SK-N-SH (cell line): ENCODE measurements around the gene ZNF429. TPM values are rescaled to one million over a fixed set of nuclear protein-coding genes. Genes with fewer than 3 reads are reported as not detected.

ENCODE experiments used
- CTCF ChIA-PET: fragments of 300-600, 350-600 bp; formaldehyde crosslinking; extraction: SDS; loops from one replicate; lab custom pipeline; 2021; lab: Yijun Ruan, JAX
- POLR2A ChIA-PET: fragments of 350-600 bp; sonication (Branson Sonifier 250); formaldehyde crosslinking; extraction: SDS; loops from one replicate; lab custom pipeline; 2020; ENCODE audit warnings: antibody characterized with exemption, inconsistent platforms; lab: Yijun Ruan, JAX
- DNase-seq: peaks from one replicate; pipeline ENCODE4 v3.0.0; 2012
- H2AFZ ChIP-seq: fragments of 200-600 bp; sonication (generic); 2 replicates; pipeline ENCODE4 v1.8.1; 2016; ENCODE audit warnings: antibody characterized with exemption, mild to moderate bottlenecking, low read depth
- H3F3A ChIP-seq: fragments of 200-600 bp; sonication (generic); replicated peaks from 2 replicates; pipeline ENCODE3; 2016; ENCODE audit warnings: antibody characterized with exemption, mild to moderate bottlenecking; ENCODE audit not compliant: insufficient read depth
- H3K27ac ChIP-seq, 2 experiments: fragments of 200-500 bp in 1 of 2; fragments of 200-600 bp in 1 of 2; sonication (Bioruptor generic) in 1 of 2; sonication (generic), shearing (Covaris generic) in 1 of 2; 2 replicates each; pipeline versions ENCODE4 v1.5.1 to v1.6.1; 2014 to 2016; ENCODE audit warnings: low read depth in 2 of 2, inconsistent platforms in 1 of 2, low read length in 1 of 2, mild to moderate bottlenecking in 1 of 2, mixed read lengths in 1 of 2
- H3K27me3 ChIP-seq: fragments of 200-600 bp; sonication (generic), shearing (Covaris generic); 2 replicates; pipeline ENCODE4 v1.6.1; 2016; ENCODE audit warnings: mixed run types; ENCODE audit not compliant: insufficient read depth
- H3K36me3 ChIP-seq, 2 experiments: fragments of 200-500 bp in 1 of 2; fragments of 200-600 bp in 1 of 2; sonication (Bioruptor generic) in 1 of 2; sonication (generic) in 1 of 2; replicated peaks in 1 of 2; 2 replicates each; pipeline versions ENCODE3 to v1.5.1; 2014 to 2016; ENCODE audit warnings: low read length in 1 of 2, mild to moderate bottlenecking in 1 of 2; ENCODE audit not compliant: insufficient read depth in 2 of 2, control insufficient read depth in 1 of 2
- H3K4me1 ChIP-seq, 2 experiments: fragments of 200-500 bp in 1 of 2; fragments of 200-600 bp in 1 of 2; sonication (Bioruptor generic) in 1 of 2; sonication (generic), shearing (Covaris generic) in 1 of 2; 2 replicates each; pipeline versions ENCODE4 v1.5.1 to v1.6.1; 2014 to 2016; ENCODE audit warnings: low read depth in 1 of 2, low read length in 1 of 2, mixed run types in 1 of 2; ENCODE audit not compliant: insufficient read depth in 2 of 2, control insufficient read depth in 1 of 2
- H3K4me2 ChIP-seq: fragments of 200-600 bp; sonication (generic), shearing (Covaris generic); 2 replicates; pipeline ENCODE4 v1.6.1; 2017; ENCODE audit warnings: mixed run types
- H3K4me3 ChIP-seq, 2 experiments: fragments of 200-500 bp in 1 of 2; fragments of 200-600 bp in 1 of 2; sonication (Bioruptor generic) in 1 of 2; sonication (generic), shearing (Covaris generic) in 1 of 2; 2 replicates each; pipeline versions ENCODE4 v1.5.1 to v1.8.1; 2014 to 2016; ENCODE audit warnings: low read depth in 2 of 2, inconsistent platforms in 1 of 2, low read length in 1 of 2, mild to moderate bottlenecking in 1 of 2, mixed read lengths in 1 of 2, moderate library complexity in 1 of 2
- H3K79me2 ChIP-seq: fragments of 200-600 bp; sonication (generic); 2 replicates; pipeline ENCODE4 v1.8.1; 2017; ENCODE audit warnings: mild to moderate bottlenecking; ENCODE audit not compliant: insufficient read depth
- H3K9ac ChIP-seq: fragments of 200-600 bp; sonication (generic); 2 replicates; pipeline ENCODE4 v1.6.1; 2017; ENCODE audit warnings: mixed run types
- H3K9me2 ChIP-seq: fragments of 200-600 bp; sonication (generic); 2 replicates; pipeline ENCODE4 v1.6.1; 2017; ENCODE audit warnings: mixed run types
- H3K9me3 ChIP-seq: fragments of 200-600 bp; sonication (generic); 2 replicates; pipeline ENCODE4 v1.6.1; 2017; ENCODE audit warnings: mixed run types, mild to moderate bottlenecking, moderate library complexity
- H4K20me1 ChIP-seq: fragments of 200-600 bp; sonication (generic); 2 replicates; pipeline ENCODE4 v1.6.1; 2017; ENCODE audit warnings: mild to moderate bottlenecking, mixed run types; ENCODE audit not compliant: insufficient read depth
- CHD2 ChIP-seq: fragments of 150-350 bp; IDR thresholded peaks from 2 replicates; pipeline ENCODE4 v1.6.1; 2018; ENCODE audit warnings: low read length; ENCODE audit not compliant: partially characterized antibody
- CTCF ChIP-seq: fragments of 200-600 bp; sonication (generic); IDR thresholded peaks from 2 replicates; pipeline ENCODE4 v1.6.1; 2017; ENCODE audit warnings: antibody characterized with exemption, mild to moderate bottlenecking, moderate library complexity
- ELF1 ChIP-seq: IDR thresholded peaks from 2 replicates; pipeline ENCODE4 v1.4.0; 2012
- EP300 ChIP-seq, 2 experiments: IDR thresholded peaks; 2 replicates each; pipeline versions ENCODE4 v1.4.0 to v1.6.1; 2012; ENCODE audit warnings: borderline replicate concordance in 1 of 2, low read depth in 1 of 2, low read length in 1 of 2
- EZH2phosphoT487 ChIP-seq: fragments of 200-600 bp; sonication (generic); IDR thresholded peaks from 2 replicates; pipeline ENCODE4 v1.6.1; 2017; ENCODE audit warnings: low read depth, mixed run types, mild to moderate bottlenecking, antibody characterized with exemption, moderate library complexity, borderline replicate concordance
- FOSL2 ChIP-seq: IDR thresholded peaks from 2 replicates; pipeline ENCODE4 v1.4.0; 2012; ENCODE audit warnings: low read depth, mild to moderate bottlenecking, moderate library complexity, borderline replicate concordance
- FOXJ3 ChIP-seq: sonication (generic); formaldehyde crosslinking; IDR thresholded peaks from 2 replicates; pipeline ENCODE4 v1.5.1; 2020; ENCODE audit warnings: mild to moderate bottlenecking, missing genetic modification reagents
- IRF3 ChIP-seq: fragments of 150-350 bp; IDR thresholded peaks from 2 replicates; pipeline ENCODE4 v1.6.1; 2016; ENCODE audit warnings: mild to moderate bottlenecking, low read depth, low read length
- PBX3 ChIP-seq: IDR thresholded peaks from 2 replicates; pipeline ENCODE4; 2012
- RAD21 ChIP-seq: IDR thresholded peaks from 2 replicates; pipeline ENCODE4 v1.6.1; 2012; ENCODE audit warnings: mild to moderate bottlenecking, low read length
- RFX5 ChIP-seq: IDR thresholded peaks from 2 replicates; pipeline ENCODE4 v1.6.1; 2012; ENCODE audit warnings: mild to moderate bottlenecking, improper control_type of control experiment, low read length
- SIN3A ChIP-seq: IDR thresholded peaks from 2 replicates; pipeline ENCODE4 v1.6.1; 2012; ENCODE audit warnings: low read depth, mild to moderate bottlenecking, low read length, moderate library complexity, borderline replicate concordance
- SMC3 ChIP-seq: IDR thresholded peaks from 2 replicates; pipeline ENCODE4 v1.6.1; 2012; ENCODE audit warnings: low read depth, low read length, improper control_type of control experiment
- TEAD4 ChIP-seq: IDR thresholded peaks from 2 replicates; pipeline ENCODE4 v1.4.0; 2012; ENCODE audit warnings: mild to moderate bottlenecking, borderline replicate concordance; ENCODE audit not compliant: insufficient read depth
- USF2 ChIP-seq: fragments of 150-350 bp; IDR thresholded peaks from 2 replicates; pipeline ENCODE4 v1.6.1; 2017; ENCODE audit warnings: antibody characterized with exemption, low read length, low read depth, borderline replicate concordance
- WGBS: methylation state at CpG from one replicate; pipeline ENCODE4 v1.1.6; 2017; ENCODE audit warnings: low lambda C conversion rate; 5-methylcytosine and 5-hydroxymethylcytosine counted together
- polyA plus RNA-seq, 3 experiments: library from polyadenylated mRNA; depleted of rRNA; stranded (reverse); fragments of >200 nt; gene quantifications; 2 replicates each; pipeline ENCODE4 v1.2.3, GENCODE V29; 2012

Gene ZNF429
- polyA plus RNA-seq, 1 of the 3 experiments (the other 2 are of a cell fraction): 5.6 TPM

- Histone ChIP-seq H3K4me1 (no peaks in the 10 kb centered on the region), H3K4me3 (no peak overlapping the region), H3K27me3 (no peaks in the 10 kb centered on the region), H3K9me2 (no peaks in the 10 kb centered on the region), H4K20me1 (no peaks in the 10 kb centered on the region), H2AFZ (no peak overlapping the region), H3K79me2 (no peaks in the 10 kb centered on the region), H3K36me3 (no peaks in the 10 kb centered on the region), H3K9ac (no peak overlapping the region), H3F3A (no peaks in the 10 kb centered on the region), H3K4me2 (no peak overlapping the region), H3K27ac (no peak overlapping the region), H3K9me3 (peaks cover 5% of the 10 kb centered on the region; the same call in 1 of the 2 replicates)
- ChIA-PET CTCF (no interaction called here), POLR2A (no interaction called here)
- no peak for DNase-seq
- 13% methylated on average over 2 of the region's 2 CpGs for WGBS
- no peak for TF ChIP-seq ELF1
Observed at GRCh38 chr19:21574607-21575006, 69.2 kb downstream of the ZNF429 start.

- Histone ChIP-seq H3K4me2 (no peak overlapping the region), H3K4me1 (no peaks in the 10 kb centered on the region), H3K9me3 (peaks cover 7% of the 10 kb centered on the region; the same call in 1 of the 2 replicates), H2AFZ (no peak overlapping the region), H3K36me3 (no peaks in the 10 kb centered on the region), H3K4me3 (no peak overlapping the region), H3K79me2 (no peaks in the 10 kb centered on the region), H3K27ac (no peak overlapping the region), H3F3A (no peaks in the 10 kb centered on the region), H4K20me1 (no peaks in the 10 kb centered on the region), H3K9me2 (no peaks in the 10 kb centered on the region), H3K27me3 (no peaks in the 10 kb centered on the region), H3K9ac (no peak overlapping the region)
- no peak for TF ChIP-seq IRF3
- TF ChIP-seq PBX3: no peak
- no peak for TF ChIP-seq EP300 (IDR thresholded peaks at IDR 0.05; ENCODE audit: borderline replicate concordance in 1 of 2, low read depth in 1 of 2, low read length in 1 of 2)
- no peak for TF ChIP-seq FOSL2
- no peak for TF ChIP-seq EZH2phosphoT487
- ChIA-PET CTCF (interaction anchor here (1.3 kb wide), 1 partner anchor 121 kb away, joined by 3 read pairs; no protein-coding TSS in a partner anchor), POLR2A (no interaction called here)
- WGBS: 88% methylated on average over 3 of the region's 3 CpGs
- no peak for DNase-seq
Observed at GRCh38 chr19:21576481-21576880, 71.1 kb downstream of the ZNF429 start.

GRCh38 chr19:21580101-21580500 is 74.7 kb downstream of the ZNF429 start:
- Histone ChIP-seq H3K79me2 (no peaks in the 10 kb centered on the region), H4K20me1 (no peaks in the 10 kb centered on the region), H3K4me2 (no peak overlapping the region), H3K27me3 (no peaks in the 10 kb centered on the region), H3K27ac (no peak overlapping the region), H2AFZ (no peak overlapping the region), H3K4me3 (no peak overlapping the region), H3K4me1 (no peaks in the 10 kb centered on the region), H3K9ac (no peak overlapping the region), H3F3A (no peaks in the 10 kb centered on the region), H3K9me3 (peaks cover 7% of the 10 kb centered on the region; the same call in 1 of the 2 replicates), H3K36me3 (no peaks in the 10 kb centered on the region), H3K9me2 (no peaks in the 10 kb centered on the region)
- DNase-seq: no peak
- 5% methylated on average over 3 of the region's 3 CpGs for WGBS
- ChIA-PET POLR2A (no interaction called here), CTCF (interaction anchor here (0.9 to 1.0 kb wide), 3 partner anchors 11 to 96 kb away, joined by 3 read pairs; no protein-coding TSS in a partner anchor)
- TF ChIP-seq SIN3A (no peak), TEAD4 (no peak), CHD2 (no peak), PBX3 (no peak), RAD21 (no peak), CTCF (no peak), USF2 (no peak), RFX5 (no peak), FOXJ3 (CRISPR knock-in tag) (no peak), SMC3 (no peak)
